Hippocampal formation (tissue), 2 donors: Measurements from ENCODE around the gene FKBP11.

Experiments used
- DNase-seq, 2 donors: peaks; one replicate each; lab custom pipeline; 2025; lab: John Stamatoyannopoulos, UW

FKBP11 gene

GRCh38 chr12:48956279-48957140, 31.2 kb upstream of the FKBP11 start:
- peak; percentile 57 to 81 for DNase-seq

- no peak for DNase-seq
Measured at GRCh38 chr12:48954841-48955501, 29.7 kb upstream of the FKBP11 start.

- no peak for DNase-seq
Measured at GRCh38 chr12:48954061-48954460, 28.8 kb upstream of the FKBP11 start.

DNA sequence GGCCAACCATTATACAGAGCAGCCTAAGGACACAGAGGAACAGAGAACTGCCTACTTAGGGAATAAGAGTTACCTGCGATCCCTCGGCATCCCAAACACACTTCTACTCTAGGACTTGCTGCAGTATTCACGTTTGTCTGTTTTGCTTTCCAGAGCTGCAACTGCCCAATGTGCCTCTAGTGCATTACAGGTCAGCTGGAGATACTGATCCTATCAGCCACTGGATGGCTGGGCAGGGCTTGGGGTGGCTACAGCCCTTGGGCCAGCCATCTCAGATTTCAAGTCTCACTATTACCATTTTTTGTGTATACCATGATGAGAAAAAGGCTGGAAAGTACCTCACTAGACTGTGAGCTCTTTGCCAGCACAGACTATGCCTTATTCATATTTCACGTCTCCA, 27.4 kb upstream of the FKBP11 start:
- DNase-seq, result no peak

GRCh38 chr12:48947727-48948126, 22.4 kb upstream of the FKBP11 start:
- DNase-seq, result no peak

- no peak for DNase-seq
Measured at GRCh38 chr12:48946943-48947342, 21.7 kb upstream of the FKBP11 start.

- peak in 1 of 2 donors; percentile 11 for DNase-seq
Measured at GRCh38 chr12:48946205-48946604, 20.9 kb upstream of the FKBP11 start.

DNA sequence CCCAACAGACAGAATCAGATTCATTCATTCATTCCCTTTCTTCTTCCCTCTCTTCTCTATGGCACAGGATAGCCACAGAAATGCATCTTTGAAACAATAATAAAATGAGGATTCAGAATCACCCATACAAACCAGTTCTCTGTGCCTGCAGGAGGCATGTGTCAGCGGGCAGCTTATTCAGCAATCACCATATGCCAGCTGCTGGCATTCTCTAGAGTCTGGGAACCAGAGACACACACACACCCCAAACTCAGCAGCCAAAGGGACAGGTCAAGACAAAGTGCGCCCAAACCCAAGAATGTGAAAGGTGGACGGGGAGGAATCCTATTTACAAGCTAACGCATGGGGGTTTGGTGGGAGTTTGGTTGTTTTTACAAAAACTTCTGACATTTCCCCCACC, 17.9 kb upstream of the FKBP11 start:
- no peak for DNase-seq

DNA sequence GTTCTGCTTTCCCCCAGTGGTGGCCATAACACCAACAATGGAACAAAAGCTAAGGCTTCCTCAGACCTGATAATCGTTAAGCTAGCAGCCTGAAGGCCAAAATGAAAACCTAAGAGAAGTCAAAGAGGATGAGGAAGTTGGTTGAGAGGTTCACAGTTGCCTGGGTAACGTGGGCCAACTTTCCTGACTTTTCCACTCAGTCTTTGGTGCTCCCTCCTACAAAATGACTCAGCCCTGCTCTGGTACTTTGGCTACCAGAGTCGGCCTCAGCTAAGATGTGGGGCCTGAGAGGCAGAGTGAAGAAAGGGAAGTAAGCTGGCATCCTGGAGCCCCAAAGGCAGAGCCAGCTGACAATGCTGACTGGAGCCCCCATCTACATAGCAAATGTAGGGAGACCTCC, 14.9 kb upstream of the FKBP11 start:
- no peak for DNase-seq

- DNase-seq, result no peak
Measured at GRCh38 chr12:48938805-48939204, 13.5 kb upstream of the FKBP11 start.

DNA sequence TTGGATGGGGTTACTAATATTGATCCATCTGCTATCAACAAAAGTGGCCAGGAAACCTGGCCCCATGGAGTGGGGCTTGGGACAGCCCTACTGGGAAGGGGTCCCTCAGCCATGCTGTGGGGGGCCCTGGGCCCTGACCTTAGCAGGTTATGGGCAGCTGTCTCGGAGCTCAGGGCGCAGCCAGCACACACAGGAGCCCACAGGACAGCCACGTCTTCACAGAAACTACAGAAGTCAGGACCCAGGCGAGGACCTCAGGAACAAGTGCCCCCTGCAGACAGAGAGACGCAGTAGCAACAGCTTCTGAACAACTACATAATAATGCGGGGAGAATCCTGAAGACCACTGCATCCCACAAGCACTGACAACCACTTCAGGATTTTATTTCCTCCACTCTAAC, 11.9 kb upstream of the FKBP11 start:
- no peak for DNase-seq

DNA sequence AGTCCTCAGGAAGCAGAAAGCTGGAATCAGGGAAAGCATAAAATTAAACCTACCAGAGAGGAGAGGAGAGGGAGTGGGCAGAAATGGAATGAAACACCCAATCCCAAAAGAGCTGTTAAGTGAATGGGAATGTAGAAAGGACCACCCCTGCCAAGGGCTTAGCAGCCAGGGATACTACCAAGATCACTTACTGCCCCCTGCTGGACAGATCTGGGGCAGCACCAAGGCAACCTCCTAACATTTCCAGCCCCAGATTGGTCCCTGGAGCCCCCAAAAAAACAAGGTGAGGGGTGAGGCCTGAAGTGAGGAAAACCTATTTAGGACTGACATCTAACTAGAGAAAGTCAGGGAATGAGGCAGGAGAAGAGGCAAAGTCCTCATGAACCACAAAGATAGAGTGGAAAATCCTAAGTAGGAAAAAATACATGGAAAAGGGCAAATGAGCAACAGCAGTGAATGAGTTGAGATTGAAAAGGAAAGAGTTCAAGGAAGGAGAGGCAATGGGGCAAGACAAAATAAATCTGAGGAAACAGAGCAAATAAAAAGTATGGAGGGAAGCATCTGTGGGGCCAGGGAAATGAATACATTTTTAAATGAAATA, 11.2 kb upstream of the FKBP11 start:
- DNase-seq, result peak; percentile 39 to 44

DNA sequence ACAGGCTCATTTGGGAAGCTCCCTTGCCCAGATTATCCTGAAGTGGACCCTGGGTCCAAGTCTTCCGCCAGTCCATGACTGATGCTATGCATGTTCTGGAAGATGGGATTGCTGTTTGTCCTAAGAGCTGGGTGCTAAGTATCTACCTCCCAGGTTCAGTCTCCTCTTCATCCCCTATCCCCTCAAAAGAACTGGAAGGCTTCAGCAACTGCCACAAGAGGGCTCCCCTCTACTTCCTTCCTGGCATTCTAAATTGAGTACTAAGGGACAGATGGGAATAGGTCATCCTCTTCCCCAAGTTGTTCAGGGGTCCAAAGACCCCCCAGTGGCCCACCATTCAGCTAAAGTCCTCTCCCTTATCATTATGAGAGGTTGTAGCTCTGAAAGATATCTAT, 9.0 kb upstream of the FKBP11 start:
- DNase-seq, result no peak

GRCh38 chr12:48933664-48934311, 8.5 kb upstream of the FKBP11 start:
- no peak for DNase-seq

DNA sequence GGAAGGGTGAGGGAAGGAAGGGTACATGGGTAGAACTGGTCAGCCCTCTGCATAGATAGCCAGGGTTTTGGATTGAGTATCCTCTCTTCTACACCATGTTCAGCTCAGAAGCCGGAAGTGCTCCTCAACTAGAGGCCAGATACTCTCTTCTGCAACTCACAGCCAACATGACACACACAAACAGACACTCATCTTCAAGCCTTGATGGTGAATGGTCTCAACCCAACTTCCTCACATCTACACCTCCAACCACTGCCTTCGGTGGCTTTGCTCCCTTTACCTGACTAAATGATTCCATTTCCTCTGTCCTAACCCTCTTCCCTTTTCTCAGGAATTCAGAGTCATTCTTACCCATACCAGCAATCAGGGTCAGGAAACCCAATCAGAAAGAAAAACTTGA, 7.6 kb upstream of the FKBP11 start:
- DNase-seq, result no peak

DNA sequence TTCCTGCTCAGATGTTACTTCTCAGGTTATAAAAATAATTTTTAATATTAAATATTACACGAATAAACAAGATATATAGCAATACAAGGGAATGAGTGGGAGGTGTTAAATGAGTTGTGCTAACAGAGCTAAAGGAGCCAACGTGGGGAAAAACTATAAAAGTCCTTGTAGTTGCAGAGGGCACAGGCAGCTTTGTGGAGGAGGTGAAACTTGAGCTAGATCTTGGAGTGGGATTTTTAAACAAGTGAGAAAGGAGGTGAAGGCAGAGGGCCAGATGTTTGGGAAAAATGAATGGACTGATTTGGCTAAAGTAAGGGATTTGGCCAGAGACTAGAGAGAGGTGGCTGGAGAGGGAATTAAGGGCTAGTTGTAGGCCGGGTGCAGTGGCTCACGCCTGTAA, 5.2 kb upstream of the FKBP11 start:
- DNase-seq, result no peak

DNA sequence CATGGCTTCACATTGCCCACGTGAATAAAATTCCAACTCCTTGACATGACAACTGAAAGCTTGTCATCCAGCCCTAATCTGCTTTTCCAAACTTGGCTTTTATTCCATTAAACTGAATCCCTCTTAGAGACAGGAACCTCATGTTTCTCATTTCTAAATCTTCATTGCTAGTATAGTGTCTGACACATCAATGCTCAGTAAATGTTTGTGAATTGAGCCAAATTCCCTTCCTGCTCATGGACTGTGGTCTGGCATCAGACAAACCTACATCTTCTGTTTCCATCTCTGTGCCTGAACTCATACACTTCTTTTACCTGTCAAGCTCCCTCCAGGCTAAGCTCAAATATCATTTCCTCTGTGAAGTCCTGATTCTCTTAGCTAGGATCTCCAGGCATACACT, 4.3 kb upstream of the FKBP11 start:
- no peak for DNase-seq

DNA sequence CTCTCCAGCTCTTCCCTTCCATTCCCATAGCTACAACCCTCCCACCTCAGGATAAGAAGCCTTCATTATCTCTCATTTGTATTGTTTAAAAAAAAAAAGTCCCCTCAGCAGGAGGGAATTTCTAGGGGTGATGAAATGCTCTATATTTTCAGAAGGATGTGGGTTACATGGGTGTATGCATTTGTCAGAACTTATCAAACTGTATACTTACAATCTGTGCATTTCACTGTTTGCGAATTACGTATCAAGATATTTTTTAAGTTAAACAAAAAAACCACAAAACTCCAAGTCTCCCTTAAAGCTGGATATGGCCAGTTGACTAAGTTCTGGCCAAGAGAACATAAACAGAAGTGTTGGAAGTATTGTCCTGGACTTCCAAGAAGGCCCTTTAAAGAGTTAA, 2.0 kb upstream of the FKBP11 start:
- no peak for DNase-seq

DNA sequence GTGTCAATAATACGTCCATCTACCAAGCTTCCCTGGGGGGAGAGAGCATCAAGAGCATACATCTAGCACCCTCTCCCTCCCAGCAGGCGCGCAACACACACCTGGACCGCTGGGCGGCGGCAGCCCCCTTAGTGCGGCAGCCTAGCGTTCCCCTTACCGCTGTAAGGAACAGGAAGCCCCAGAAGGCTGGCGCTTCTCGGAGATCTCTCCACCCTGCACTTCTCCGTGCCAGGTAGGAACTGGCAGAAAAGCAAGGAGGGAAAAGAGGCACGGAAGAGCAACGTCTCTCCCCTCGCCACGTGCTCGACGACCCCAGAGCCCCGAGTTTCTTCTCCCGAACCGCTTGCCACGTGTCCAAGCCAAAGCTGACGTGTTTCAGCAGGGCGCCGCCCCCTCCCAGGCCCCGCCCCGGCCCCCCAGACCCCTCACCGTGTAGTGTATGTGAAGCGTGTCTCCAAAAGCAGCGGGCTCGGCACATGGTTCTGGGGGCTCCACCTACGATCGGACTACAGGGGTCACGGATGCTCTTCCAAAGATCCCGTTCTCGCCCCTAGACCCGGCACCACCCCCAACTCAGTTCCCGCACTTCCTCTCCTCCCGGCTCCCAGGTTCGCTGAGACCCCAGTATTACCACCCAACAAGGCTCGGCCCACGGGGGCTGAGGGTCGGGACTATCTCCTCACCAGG, 532 bp downstream of the FKBP11 start:
- DNase-seq, result no peak

GRCh38 chr12:48923117-48923516, 2.2 kb downstream of the FKBP11 start:
- DNase-seq, result no peak

- no peak for DNase-seq
Measured at GRCh38 chr12:48917857-48918537, 7.3 kb downstream of the FKBP11 start.
